ENCODE measurements around the gene ADAMTSL1. TPM values are rescaled to one million over a fixed set of nuclear protein-coding genes. Genes with fewer than 3 reads are reported as not detected.

The ADAMTSL1 gene
- total RNA-seq, 1 experiment from 2014 or later: 1.2 TPM

DNA sequence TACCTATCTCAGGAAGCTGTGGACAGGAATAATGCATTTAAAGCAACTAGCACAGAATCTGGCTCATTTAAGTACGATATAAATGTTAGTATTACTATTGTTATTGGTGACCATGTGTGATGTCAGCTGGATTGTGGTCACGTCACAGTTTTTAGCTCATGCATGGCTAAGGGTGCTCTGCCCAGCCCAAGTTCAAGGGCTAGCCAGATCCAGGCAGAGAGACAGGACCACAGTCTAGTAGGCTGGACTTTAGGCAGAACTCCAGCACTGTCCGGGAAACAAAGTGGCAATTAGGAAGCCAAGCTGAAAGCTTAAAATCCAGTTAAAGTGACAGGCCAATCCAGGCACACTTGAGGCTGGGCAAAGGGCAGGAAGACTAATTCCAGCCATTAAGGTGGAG, 273.6 kb downstream of the ADAMTSL1 start:
- no peaks in the 10 kb centered on the region for H3K9me3 Mint-ChIP-seq
- H3K79me2 ChIP-seq (ENCODE audit: insufficient read depth, low read length): no peaks in the 10 kb centered on the region
- H4K20me1 ChIP-seq (ENCODE audit: control insufficient read depth, insufficient read depth, insufficient read length): no peaks in the 10 kb centered on the region
- H3K4me1 ChIP-seq (ENCODE audit: insufficient read depth, low read length): no peaks in the 10 kb centered on the region
- no peak overlapping the region for H3K23ac ChIP-seq (ENCODE audit: insufficient read length, low read depth, low read length)
- H3K56ac ChIP-seq (ENCODE audit: insufficient read length, low read depth, low read length): no peak overlapping the region
- DNase-seq: no peak
- no peaks in the 10 kb centered on the region for H3K9me3 ChIP-seq (ENCODE audit: control insufficient read depth, low read depth, low read length)
- no peak for TF ChIP-seq CTCF (conservative IDR thresholded peaks at IDR 0.05)
- no peak overlapping the region for H2AK5ac ChIP-seq (ENCODE audit: insufficient read length, low read length)
- no peak overlapping the region for H2BK5ac ChIP-seq (ENCODE audit: insufficient read length, low read length)
- no peak overlapping the region for H3K4me2 ChIP-seq (ENCODE audit: insufficient read depth, insufficient read length, low read length)
- no peaks in the 10 kb centered on the region for H3K36me3 Mint-ChIP-seq (ENCODE audit: insufficient read depth in 1 of 3, low read depth in 3 of 3)
- no peaks in the 10 kb centered on the region for H3K4me1 Mint-ChIP-seq
- H3T11ph ChIP-seq (ENCODE audit: low read length): no peak overlapping the region
- no peak overlapping the region for H4K5ac ChIP-seq (ENCODE audit: insufficient read length, low read depth, low read length)
- H2BK120ac ChIP-seq (ENCODE audit: low read depth, low read length, poor library complexity, severe bottlenecking): no peak overlapping the region
- no peak overlapping the region for H2BK20ac ChIP-seq (ENCODE audit: low read depth, low read length, poor library complexity, severe bottlenecking)
- H4K8ac ChIP-seq (replicated peaks; ENCODE audit: insufficient read length, low read depth, low read length): no peak overlapping the region
- no peak overlapping the region for H3K9ac ChIP-seq (ENCODE audit: extremely low read depth, insufficient read length, low read length)
- H2BK12ac ChIP-seq (ENCODE audit: insufficient read length, low read depth, low read length): no peak overlapping the region
- no peak overlapping the region for H3K14ac ChIP-seq (ENCODE audit: insufficient read depth, low read length)
- no CpG with 5 or more reads among the region's 3 CpGs for WGBS (ENCODE audit: extremely low coverage, insufficient read length, low lambda C conversion rate)
- no peak overlapping the region for H2AFZ ChIP-seq (ENCODE audit: low read length)
- no peaks in the 10 kb centered on the region for H3K79me1 ChIP-seq (ENCODE audit: insufficient read depth, low read depth, low read length, poor library complexity, severe bottlenecking)
- no peaks in the 10 kb centered on the region for H3K23me2 ChIP-seq (ENCODE audit: insufficient read length, low read depth, low read length, poor library complexity, severe bottlenecking)
- no peak overlapping the region for H3K4ac ChIP-seq (ENCODE audit: low read depth, low read length)
- H3K27ac ChIP-seq (ENCODE audit: insufficient read length, low read depth, low read length): no peak overlapping the region
- H3K18ac ChIP-seq (ENCODE audit: insufficient read length, low read depth, low read length): no peak overlapping the region
- no peak overlapping the region for H3K27ac Mint-ChIP-seq
- no peaks in the 10 kb centered on the region for H3K27me3 Mint-ChIP-seq (ENCODE audit: low read depth)
- no peak overlapping the region for H3K4me3 Mint-ChIP-seq
- no peaks in the 10 kb centered on the region for H3K27me3 ChIP-seq (ENCODE audit: insufficient read depth, low read length)
- H2BK15ac ChIP-seq (ENCODE audit: low read depth, low read length): no peak overlapping the region
- no peak overlapping the region for H4K91ac ChIP-seq (ENCODE audit: insufficient read length, low read depth, low read length)

Data from H9 (cell line).